Stimulated activated CD4-positive, alpha-beta T cell treated with anti-CD3 and anti-CD28 coated beads, Interleukin-12 subunit alpha, Interleukin-12 subunit beta, amount 100 ng/mL, for 48 hours (primary cell): Measurements from ENCODE around the gene REXO1.

ENCODE experiments used
- DNase-seq, 3 donors: peaks; one replicate each; pipeline ENCODE4 v3.0.0-alpha.2; 2020; ENCODE audit warnings: low read depth in 2 of 3, low spot score in 1 of 3

Gene REXO1

DNA sequence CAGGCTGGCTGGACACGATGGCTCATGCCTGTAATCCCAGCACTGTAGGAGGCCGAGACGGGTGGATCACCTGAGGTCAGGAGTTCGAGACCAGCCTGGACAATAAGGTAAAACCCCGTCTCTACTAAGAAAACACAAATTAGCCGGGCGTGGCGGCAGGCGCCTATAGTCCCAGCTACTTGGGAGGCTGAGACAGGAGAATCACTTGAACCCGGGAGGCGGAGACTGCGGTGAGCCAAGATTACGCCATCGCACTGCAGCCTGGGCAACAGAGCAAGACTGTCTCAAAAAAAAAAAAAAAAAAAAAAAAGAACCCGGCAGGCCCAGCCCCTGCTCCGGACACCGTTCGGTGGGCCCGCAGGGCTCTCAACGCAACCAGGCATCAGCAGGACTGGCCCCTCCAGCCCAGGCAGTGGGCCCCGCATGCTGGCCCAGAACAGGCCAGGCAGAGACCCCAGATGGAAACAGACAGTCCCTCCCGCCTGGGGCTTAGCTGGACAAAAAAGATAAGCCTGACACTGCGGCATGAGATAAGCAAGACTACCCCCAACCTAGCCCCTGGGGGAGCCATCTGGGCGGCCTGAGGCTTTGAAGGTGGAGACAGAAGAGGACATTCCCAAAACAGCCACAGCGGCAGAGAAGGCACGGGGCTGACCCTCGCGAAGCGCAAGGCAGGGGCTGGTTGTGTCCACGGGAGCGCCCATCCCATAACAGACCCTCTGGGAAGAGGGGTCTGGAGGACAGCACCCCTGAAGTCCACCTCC lies 11.6 kb downstream of the REXO1 start:
- DNase-seq = no peak

DNA sequence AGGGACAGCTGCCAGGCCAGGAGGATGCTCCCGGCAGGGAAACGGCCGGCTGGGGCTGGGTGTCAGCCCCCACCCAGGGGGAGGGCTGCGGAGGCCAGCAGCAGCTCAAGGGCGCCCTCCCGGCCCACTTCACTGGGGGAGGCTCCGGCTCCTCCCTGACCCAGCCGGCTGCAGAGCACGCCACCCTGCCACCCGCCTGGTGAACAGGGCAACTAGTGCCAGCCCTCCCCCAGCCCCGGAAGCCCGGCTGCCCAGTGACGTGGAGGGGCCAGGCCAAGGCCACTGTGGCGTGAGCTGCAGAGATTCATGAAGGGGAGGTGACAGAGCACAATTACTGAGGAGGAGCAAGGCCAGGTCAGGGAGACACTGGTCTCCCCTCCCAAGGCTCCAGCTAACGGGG lies 14.7 kb downstream of the REXO1 start:
- DNase-seq = no peak

DNA sequence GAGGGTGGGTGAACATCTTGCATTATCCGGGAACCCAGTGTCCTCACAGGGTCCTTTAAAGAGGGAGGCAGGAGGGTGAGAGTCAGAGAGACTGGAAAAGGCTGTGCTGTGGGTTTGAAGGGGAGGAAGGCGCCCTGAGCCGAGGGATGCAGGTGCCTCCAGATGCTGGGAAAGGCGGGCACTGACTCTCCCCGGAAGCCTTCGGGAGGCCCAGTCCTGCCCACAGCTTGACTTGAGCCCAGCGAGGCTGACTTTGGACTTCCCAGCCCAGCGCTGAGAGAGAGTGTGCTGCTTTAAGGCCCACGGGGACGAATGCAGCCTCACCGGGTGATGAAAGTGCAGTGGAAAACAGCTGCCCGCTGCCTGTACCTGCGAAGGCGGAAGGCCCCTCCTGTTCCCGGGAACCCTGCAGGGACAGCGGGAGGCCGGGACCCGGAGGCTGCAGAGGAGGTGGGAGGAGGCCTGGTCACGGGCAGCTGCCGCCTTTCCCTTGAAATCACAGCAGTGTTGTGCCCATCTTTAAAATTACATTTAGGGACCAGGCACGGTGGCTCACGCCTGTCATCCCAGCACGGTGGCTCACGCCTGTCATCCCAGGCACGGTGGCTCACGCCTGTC lies 16.1 kb downstream of the REXO1 start:
- no peak for DNase-seq

DNA sequence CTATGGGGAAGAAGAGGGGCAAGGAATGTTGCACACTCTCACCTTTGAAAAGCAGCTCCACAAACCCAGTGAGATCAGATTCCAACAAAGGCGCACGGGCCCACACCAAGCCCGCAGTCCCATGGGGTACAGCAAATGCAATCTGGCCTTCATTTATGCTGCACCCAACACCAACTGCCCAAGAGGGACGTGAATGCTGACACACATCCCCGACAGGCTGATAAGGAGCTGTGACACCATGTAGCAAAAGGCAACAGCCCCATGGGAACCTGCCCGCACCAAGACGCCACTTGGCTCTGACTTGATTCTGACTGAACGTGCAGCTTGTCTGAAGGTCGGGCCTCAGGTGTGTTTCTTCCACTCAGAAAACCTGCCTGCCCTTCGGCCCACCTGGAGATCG lies 17.3 kb downstream of the REXO1 start:
- DNase-seq = no peak

DNA sequence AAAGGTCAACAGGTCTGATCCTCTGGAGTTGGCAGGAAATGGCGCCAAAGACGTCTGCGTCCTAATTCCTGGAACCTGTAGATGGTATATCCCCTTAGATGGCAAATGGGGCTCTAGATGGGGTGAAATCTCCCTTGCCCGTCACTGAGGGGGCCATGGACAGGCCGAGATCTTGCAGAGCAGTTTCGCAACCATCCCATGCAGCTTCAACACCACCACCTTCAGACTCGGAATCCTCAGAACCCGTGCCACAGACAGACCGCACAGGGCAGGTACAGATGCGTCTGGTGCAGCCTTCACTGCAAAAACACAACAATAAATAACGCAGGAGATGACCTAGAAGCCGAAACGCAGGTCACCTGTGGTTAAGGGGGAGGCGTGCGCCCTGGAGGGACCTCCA lies 17.7 kb downstream of the REXO1 start:
- no peak for DNase-seq

DNA sequence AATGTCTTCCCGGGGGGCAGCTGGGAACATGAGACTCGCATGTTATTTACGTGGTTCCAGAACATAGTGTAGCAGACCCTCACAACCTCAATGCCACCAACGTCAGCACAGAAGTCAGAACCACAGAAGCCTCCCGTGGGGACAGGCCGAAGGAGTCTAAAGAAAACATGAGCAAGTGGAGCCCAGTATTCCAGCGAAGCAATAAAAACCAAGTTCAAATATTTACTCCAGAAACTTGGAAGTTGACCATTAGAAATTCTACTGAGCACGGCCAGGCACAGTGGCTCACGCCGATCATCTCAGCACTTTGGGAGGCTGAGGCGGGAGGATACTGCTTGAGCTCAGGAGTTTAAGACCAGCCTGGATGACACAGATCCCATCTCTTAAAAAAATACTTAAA lies 18.3 kb downstream of the REXO1 start:
- DNase-seq = no peak

DNA sequence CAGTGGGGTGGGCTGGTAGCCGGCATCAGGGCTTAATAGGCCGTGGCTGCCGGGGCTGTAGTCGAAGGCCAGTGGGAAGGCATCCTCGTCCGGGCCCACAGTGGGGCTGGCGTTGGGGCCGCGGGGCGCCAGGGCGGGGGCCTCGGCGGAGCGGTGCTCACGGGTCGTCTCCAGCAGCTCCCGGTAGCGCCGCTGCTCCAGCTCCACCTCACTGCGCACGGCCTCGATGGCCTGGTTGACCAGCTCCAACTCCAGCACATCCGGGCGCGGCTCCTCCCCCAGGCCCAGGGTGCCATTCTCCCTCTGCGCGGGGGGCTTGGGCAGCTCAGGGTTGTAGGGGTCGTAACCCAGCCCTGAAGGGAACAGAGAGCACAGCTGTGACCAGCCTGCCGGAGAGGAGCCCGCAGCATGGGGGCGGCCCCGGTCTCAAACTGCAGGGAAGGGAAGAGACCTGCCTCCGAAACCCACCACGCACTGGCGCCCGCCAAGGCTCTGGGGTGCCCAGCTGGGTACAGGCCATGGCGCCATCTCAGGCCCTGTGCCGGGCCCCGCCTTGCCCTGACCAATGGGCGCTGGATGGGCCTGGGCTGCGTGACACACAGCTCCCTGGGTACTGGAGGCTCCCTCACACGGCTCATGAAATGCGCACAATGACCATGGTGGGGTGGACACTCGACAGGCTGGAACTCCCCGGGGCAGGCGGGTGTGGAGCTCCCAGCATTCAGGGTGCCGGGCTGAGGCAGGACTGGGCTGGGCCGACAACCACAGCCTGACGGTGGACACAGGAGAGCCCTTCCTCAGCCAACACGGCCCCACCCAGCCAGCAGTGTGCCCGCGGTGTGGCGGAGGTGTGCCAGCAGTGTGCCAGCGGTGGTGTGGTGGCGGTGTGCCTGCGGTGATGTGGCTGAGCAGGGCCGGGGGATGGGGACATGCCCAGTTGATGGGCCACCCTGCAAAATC lies 19.7 kb downstream of the REXO1 start:
- DNase-seq = no peak

DNA sequence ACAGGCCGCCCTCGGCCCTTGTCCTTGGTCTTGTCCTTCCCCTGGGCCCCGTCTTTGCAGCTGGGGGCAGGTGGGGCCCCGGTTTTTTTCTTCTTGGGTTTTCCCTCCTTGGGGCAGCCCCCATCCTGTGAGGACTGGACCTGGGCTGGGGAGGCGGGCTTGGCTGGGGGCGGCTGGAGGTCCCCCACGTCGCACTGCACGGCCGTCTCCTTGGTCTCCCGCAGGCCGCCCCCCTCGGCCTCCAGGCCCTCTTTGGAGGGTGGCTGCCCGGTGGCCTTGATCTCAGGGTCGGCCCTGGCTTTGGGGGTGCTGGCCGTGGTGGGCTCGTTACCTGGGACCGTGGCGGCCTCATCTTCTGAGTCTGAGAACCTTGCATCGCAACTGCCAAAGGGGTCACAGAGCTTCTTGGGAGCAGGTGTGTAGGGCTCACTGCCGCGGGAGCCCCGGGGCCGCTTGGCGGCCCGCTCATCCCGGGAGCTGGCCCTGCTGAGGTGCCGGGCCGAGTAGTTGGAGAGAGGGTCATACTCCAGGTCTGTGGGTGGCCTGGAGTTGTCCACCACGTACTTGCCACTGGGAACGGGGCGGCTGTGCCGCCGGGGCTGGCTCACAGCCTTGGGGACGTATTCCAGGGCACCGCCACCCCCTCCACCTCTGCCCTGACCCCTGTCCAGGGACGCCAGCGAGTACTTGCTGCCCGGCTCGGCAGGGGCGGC lies 20.6 kb downstream of the REXO1 start:
- DNase-seq = no peak

DNA sequence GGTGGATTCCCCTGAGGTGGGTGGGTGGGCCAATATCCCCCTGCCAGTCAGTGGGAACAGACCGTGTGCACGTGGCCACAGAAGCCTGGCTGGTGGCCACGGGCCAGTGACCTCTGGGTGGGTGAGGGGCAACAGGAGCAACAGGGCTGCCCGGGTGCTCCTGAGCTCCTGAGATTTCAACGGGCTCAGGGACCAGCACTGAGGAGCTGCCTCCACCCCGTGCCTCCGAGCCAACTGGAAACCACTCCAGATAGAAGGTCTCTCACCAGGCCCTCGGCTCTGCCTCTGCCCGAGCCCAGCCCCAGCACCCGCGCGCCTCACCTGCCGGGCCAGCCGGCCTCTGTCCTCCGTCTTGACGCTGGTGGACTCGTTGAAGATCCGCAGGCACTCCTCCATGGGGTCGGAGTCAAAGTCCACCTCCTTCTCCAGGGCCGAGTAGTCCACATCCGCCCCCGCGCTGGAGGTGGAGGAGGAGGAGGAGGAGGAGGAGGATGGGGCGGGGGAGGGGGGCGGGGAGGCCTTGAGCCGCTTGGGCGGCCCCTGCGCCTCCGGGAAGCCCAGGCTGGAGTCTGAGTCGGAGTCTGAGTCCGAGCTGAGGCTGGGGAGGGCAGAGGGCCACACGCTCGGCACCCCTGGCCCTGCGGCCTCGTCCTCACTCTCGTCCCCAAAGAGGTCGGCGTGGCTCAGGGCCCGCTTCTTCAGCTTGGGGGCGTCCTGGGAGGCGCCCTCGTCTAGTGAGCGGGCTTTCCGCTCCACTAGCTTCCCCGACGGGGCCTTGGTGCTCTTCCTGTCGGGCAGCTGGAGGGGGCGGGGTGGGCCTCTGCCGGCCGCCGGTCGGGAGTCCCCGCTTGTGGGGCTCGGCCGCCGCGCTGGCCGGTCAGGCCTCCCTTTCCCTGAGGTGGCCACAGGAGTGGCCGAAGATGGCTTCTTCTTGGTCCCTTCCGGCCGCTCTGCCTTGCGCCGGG lies 21.4 kb downstream of the REXO1 start:
- no peak for DNase-seq

DNA sequence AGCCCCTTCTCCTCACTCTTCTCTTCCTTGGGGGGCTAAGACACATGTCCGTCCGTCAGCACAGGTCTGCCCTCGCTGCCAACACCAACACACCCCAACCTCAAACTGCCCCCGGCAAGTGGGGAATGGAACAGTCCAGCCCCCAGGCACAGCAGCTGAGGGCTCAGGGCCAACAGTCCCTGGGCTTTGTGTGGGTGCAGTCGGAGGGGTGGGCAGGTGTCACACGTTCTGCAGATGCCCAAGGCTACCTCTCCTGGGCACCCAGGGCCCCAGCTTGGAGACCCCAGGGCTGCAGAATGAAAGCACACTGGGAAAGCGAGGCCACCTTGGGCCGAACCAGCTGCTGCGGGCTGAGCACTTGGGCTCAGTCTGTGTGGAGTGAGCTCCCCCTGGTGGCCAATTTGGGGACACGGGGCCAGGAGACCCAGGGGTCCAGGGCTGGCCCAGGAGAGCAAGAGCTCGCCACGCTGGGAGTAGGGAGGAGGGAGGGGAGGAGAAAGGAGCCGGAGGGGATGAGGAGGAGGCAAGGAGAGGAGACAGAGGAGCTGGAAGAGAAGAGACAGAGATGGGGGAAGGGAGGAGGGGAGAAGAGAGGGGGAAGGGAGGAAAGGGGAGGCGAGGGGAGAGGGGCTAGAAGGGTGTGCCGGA lies 22.2 kb downstream of the REXO1 start:
- peak; percentile 46 to 78 (median 68) for DNase-seq

DNA sequence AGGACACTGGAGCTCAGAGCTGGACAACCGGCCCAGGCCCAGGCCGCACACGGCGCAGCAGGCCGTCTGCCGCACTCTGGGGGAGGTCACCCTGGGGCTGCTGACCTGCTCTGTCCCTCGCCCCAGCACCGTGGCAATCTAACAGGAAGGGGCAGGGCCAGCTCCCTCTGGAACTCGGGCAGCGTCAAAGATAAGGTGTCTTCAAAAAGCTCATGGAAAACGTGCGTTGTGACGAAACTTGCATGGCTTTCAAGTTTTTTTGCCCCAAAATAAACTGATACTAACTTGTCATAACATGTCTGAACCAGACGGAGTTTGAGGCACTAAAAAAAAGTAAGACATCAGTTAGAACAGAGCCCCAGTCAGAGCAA lies 24.0 kb downstream of the REXO1 start:
- no peak for DNase-seq

DNA sequence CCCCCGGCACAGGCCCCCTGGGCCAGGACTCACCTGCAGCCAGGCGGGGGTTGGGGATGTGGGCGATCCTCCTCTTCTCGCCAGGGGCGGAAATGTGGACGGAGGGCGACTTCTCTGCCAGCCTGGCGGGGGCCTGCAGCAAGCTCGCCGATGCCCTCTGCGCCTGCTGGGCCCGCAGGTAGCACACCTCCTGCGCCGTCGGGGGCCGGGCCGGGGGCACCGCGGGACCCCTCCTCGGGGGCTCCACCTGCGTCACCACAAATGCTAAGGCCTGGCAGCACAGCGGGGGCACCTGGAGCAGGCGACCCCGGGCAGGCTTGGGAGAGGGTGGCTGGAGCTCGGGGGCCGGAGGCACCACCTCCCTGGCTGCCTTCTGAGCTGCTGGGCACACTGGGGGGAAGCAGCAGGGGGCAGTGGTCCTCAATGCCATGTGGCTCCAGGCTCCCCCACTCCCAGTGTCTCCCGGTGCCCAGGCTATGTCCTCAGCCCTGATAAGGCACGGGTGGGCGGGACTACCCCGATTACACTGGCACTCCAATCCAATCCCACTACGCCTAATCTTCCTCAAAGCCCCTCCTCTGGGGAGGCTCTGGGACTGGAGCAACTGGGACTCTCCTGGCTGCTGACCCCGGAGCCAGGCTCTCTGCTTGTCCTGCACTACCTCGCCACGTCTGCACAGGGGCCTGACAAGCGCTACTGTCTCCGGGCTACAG lies 24.6 kb downstream of the REXO1 start:
- no peak for DNase-seq

DNA sequence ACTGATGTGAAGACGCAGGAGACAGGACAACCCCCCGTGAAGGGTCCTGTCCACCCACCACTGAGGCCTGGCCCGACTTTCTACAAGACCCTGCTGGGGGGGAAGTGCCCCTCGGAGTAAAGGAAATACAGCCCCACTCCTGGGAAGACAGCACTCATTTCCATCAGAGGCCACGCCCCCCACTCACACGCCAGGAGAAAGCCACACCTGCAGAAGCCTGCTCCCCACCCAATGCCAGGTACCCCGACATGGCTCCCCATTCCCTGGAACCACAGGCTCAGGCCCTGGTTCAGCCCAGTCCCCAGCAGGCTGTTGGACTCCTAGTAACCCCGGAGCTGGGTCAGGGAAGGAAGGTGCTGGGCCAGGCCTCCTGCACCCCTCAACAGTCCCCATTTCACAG lies 25.3 kb downstream of the REXO1 start:
- no peak for DNase-seq

DNA sequence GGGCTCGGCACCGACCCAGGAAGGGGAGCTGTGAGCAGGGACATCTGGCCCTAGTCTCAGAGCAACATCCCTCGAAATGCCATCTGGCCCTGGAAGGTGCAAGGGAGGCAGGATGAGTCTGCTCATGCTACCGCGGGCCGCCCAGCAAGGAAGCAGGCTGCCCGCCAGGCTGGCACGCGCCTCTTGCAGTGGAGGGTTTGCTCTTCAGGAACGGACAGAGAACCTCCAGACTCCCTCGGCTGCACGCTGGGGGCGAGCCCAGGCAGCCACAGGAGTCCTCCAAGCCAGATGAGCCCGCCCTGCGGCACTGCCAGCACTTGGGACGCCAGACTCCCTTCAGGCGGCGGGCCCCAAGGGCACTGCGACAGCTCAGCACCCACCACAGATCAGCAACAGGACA lies 26.1 kb downstream of the REXO1 start:
- no peak for DNase-seq

DNA sequence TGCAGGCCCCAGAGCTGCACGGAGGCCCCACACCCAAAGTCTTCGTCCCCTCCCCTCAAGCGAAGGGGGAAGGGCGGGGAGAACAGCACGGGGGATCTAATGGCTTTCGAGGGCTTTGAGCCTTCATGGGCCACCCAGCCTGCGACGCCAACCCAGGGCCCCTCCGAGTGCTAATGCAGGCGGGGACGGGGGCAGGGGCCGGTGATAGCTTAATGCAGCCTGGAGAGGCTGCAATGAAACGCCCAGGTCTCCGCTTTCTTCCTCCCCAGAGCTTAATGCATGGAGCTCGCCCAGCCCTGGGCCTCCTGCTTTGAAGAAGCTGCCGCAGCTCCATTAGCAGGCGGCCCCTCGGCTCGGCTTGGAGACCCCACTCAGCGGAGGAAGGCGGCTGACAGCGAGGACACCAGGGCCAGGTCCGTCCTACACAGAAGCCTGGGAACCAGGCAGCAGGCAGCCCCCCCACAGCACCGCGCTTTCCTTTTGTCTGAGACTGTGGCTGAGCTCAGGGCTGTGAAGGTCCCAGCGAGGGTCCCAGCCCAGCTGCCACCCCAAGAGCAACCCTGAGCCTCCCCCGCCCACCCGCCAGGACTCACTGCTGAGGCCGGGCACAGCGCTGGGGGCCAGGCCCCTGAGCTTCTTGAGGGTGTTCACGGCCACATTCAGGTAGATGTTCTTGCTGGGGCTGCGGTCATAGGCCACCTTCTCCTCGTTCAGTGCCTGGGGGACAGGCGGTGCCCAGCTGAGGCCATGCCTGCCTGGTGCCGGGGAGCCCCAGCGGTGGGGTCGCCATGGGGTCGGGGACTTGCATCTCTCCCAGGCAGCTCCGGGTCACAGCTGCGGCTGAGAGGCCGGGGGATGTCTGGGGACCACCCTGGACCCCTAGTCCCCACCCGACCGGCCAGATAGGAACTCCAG lies 28.7 kb downstream of the REXO1 start:
- no peak for DNase-seq

DNA sequence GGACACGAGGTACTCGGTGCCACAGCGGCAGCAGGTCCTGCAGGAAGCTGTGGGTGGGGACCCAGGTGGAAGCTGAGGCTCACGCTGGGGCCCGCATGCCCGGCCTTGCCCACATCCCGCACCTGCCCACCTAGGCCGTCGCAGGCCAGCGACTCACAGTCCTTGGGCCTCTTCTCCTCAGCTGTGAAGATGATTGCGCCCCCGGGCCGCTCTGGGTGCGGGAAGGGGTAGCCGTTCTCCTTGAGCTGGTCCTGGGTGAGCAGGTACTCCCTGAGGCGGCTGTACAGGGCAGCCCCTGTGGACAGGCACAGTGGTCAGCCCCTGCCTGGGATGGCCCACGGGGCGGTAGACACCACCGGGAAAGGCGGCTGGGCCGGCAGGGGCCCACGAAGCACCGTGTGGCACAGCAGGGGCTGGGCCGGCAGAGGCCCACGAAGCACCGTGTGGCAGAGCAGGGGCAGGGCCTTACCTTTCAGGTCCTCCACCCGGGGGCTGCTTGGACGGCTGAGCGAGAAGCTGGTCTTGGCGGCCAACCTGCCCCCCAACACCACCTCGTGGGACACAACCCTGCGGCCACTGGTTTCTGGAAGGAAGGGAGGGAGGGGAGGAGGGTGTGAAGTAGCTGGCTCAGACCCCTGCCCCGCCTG lies 29.6 kb downstream of the REXO1 start:
- no peak for DNase-seq

DNA sequence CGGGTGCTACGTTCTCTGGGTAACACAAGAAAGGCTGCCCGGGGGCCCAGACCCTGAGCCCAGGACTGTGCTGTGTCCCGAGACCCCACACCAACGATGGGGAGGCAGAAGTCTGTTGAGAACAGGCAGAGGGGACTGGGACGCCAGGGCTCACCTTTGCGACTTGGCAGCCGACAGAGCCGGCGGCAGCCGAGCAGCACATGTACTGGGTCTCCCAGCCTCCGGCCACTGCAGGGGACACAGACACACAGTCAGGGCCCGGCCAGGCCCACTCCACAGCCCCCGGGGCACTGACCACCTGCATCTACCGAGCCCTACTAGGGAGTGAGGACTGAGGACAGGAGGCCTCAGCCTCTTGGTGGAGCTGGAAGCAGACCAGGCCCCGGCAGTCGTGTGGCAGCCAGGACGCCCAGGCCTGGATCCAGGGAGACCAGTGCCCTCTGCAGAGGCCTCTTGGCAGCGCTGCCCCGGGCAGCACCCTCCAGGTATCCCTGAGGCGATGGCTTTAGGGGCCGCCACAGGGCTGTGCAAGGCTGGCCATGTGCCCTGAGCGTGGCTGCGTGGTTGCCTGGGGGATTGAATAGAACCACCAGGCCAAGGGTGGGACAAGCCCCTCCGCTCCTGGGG lies 30.6 kb downstream of the REXO1 start:
- DNase-seq = no peak
